Lower leg skin (tissue), 3 donors: ENCODE results near the gene PROX1.

Source experiments
- POLR2A ChIP-seq, 2 donors: fragments of 450-650 bp; IDR thresholded peaks; one replicate each; pipeline ENCODE4 v1.6.1; 2016 to 2017; ENCODE audit warnings: antibody characterized with exemption in 2 of 2, mild to moderate bottlenecking in 1 of 2, moderate library complexity in 1 of 2
- TF ChIP-seq, protein P1 (sequence below), 3 donors: fragments of 450-650 bp; IDR thresholded peaks; one replicate each; pipeline ENCODE4 v1.5.1; 2016; ENCODE audit warnings: antibody characterized with exemption in 3 of 3, mild to moderate bottlenecking in 3 of 3, moderate library complexity in 2 of 3

GRCh38 chr1:214026985-214027384 lies 39.2 kb downstream of the PROX1 start:
- TF ChIP-seq POLR2A (IDR thresholded peaks at IDR 0.05): no peak
- TF ChIP-seq, protein P1, sequence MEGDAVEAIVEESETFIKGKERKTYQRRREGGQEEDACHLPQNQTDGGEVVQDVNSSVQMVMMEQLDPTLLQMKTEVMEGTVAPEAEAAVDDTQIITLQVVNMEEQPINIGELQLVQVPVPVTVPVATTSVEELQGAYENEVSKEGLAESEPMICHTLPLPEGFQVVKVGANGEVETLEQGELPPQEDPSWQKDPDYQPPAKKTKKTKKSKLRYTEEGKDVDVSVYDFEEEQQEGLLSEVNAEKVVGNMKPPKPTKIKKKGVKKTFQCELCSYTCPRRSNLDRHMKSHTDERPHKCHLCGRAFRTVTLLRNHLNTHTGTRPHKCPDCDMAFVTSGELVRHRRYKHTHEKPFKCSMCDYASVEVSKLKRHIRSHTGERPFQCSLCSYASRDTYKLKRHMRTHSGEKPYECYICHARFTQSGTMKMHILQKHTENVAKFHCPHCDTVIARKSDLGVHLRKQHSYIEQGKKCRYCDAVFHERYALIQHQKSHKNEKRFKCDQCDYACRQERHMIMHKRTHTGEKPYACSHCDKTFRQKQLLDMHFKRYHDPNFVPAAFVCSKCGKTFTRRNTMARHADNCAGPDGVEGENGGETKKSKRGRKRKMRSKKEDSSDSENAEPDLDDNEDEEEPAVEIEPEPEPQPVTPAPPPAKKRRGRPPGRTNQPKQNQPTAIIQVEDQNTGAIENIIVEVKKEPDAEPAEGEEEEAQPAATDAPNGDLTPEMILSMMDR (IDR thresholded peaks at IDR 0.05): no peak
